HG02973 (cell line): ENCODE results near the gene PRR12.

Source experiments
- ATAC-seq: cut with Tn5 transposase; IDR thresholded peaks from one replicate; pipeline ENCODE4 v1.9.1; 2021; ENCODE audit warnings: moderate library complexity; ENCODE audit not compliant: unreplicated experiment

Gene PRR12

DNA sequence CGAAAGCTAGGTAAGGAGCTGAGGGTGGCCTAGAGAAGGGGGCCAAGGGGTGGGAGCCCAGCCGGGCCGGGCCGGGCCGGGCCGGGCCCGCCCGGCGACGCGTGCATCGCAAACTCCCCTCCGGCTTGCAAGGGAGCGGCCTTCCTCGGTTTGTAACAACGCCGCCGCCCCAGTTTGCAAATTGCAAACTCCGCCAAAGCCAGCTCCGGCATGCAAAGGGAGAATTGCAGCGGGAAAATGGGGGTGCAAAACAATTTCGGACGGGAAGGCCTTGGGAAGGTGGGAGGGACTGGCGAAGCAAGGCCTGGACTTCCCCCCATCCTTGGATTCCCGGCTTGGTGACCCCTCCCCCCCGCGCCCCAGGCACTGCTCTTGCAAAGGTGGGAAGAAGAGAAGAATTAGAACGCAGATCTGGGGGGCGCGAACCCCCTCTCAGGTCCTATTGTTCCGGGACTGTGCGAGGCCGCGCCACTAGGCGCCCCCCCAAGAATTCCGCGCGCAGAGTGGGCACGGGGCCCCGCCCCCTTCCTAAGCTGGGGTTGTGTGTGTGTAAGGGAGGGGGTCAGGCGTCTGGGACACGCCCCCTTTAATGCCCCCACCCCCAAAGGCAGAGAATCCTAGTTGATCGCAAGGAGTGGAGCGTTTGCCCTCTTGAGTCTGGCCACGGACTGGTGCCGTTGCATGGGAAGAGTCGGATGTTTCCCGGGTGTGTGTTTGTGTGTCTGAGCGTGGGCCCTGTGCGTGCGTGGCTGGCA, 926 bp downstream of the PRR12 start:
- ATAC-seq = no peak

DNA sequence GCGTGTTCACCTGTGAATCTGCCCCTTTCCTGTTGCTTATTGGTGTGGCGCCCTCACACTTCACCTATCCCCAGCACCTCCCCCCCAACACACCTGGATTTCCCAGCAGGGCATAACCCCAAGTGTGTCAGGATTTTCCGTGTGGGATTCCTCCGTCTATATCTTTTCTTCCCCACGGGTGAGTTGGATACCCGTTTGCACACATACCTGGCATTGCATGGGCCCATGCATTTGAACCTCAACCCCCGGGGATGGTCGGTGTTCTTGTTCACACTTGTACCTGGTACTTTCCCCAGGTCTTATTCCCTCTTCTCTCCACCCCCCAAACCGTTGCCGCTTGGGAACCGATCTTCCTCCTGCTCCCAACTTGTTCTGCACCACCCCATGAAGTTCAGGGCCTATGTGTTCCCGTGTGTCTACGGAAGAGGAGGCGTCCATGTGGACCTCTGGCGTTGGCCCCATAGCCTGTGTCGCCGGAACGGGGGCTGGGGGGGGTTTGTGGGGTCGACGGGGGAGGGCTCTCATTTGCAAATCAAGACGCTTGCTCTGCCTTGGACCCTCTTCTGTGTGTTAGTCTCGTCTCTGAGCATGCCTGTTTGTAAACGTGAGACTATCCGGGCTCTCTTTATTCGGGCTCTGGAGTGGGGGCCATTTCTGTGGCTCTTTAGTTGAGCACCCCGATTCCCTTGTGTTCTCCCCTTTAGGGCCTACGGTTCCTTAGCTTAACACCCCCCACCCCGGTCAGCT, 1.7 kb downstream of the PRR12 start:
- no peak for ATAC-seq

DNA sequence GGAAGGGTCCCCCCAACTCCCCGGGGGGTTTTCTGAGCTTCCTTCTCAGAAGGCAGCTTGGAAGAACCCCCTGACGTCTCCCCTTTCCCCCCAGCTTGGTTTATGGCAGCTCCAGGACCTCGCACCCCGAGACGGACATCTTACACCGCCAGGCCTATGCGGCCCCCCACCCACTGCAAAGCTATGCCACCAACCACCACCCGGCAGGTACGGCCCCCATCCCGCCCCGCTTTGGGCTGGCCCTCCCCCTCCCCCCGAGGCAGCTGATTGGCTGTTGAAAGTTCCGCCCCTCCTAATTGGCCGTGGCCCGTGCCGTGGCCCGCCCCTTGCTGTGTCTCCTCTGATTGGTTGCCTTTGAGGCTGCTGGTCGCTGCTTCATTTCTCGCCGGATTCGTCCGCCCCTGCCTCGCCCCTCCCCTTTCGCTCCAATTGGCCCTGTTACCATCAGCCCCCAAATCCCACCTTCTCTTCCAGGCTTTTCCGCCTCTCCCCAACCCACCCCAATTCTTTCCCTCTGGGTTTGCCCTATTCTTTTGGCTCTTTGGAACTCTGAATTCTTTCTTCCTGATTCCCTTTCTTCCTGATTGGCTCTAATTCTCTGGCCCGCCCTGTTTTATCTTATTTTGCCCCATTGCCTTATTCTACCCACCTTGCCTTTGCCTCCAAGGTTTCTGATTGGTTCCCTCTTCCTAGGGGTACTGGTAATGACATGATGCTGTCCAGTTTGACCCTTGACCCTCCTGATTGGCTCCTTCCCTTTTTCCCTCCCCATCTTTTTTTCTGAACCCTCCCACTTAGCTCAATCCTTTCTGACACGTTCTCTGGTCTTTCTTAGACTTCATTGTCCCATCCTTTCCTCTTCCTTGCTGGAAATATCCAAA, 2.5 kb downstream of the PRR12 start:
- ATAC-seq = no peak

DNA sequence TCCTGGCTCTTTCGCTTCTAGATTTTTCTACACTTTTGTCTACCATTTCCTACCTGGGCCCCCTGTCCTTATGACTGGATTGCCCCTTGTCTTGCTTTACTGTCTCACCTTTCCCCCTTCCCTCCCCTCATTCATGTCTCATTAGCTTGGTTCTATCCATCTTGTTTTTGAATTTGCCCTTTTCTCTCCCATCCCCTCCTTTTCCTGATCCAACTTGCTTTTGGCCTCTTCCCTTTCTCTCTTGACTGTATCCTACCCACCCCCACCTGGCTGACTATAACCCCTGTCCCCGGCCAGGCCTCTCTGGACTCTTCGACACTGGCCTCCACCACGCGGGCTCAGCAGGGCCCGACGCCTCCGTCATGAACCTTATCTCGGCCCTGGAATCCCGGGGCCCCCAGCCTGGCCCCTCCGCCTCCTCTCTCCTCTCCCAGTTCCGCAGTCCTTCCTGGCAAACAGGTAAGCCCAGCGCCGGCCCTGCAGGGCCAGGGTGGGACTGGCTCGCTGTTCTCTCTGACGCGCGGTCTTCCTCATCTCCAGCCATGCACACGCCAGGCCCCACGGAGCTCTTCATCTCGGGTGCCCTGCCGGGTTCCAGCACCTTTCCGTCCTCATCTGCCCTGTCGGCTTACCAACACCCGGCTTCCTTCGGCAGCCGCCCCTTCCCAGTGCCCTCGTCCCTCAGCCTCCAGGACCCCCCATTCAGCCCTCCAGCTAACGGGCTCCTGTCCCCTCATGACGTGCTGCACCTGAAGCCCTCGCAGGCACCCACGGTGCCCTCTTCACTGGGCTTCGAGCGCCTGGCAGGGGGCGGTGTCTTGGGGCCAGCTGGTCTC, 3.4 kb downstream of the PRR12 start:
- ATAC-seq = no peak

DNA sequence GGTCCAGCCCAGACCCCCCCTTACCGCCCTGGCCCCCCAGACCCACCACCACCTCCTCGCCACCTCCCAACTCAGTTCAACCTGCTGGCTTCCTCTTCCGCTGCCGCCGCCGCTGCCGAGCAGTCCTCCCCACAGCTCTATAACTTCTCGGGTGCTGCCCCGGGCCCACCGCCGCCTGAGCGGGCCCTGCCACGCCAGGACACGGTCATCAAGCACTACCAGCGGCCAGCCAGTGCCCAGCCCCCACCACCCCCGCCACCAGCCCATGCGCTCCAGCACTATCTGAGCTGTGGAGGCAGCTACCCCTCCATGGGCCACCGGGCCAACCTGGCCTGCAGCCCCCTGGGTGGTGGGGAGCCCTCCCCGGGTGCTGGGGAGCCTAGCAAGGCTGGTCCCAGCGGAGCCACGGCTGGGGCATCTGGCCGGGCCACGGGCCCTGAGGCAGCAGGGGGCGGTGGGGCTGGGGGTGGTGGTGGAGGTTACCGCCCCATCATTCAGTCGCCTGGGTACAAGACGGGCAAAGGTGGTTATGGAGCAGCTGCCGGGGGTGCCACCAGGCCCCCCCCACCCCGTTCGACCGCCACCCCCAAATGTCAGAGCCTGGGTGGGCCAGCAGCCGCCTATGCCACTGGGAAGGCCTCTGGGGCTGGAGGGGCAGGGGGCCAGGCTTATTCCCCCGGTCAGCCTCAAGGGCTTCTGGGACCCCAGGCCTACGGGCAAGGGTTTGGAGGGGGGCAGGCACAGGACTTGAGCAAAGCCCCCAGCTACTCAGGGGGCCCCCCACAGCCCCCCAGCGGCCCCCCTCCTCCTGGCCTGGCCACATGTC, 4.2 kb downstream of the PRR12 start:
- no peak for ATAC-seq

DNA sequence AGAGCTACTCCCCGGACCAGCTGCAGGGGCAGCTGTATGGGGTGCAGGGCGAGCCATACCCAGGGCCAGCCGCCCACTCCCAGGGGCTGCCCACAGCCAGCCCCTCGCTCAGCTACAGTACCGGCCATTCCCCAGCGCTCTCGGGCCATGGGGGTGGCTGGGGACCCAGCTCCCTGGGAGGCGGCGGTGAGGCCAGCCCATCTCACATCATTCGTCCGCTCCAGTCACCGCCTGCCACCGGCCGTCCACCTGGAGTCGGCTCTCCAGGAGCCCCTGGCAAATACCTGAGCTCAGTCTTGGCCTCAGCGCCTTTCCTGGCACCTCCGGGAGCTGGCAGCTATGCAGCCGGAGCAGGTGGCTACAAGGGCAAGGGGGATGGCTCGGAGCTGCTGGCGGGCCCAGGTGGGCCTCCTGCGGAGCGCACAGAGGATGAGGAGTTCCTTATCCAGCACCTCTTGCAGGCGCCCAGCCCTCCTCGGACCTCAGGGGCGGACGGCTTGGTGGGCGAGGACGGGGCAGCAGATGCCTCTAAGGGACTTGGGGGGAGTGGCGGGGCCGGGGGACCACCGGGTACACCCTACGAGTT, 4.9 kb downstream of the PRR12 start:
- no peak for ATAC-seq

DNA sequence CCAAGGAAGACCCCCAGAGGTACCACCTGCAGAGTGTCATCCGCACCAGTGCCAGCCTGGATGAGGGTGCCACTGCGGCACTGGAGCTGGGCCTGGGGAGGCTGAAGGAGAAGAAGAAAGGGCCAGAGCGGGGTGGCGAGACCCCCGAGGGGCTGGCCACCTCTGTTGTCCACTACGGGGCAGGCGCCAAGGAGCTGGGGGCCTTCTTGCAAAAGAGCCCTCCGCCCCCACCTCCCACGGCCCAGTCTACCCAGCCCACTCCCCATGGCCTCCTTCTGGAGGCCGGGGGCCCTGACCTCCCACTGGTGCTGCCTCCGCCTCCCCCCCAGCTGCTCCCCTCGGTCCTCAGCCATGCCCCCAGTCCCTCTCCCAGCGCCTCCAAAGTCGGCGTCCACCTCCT, 5.4 kb downstream of the PRR12 start:
- ATAC-seq = no peak

DNA sequence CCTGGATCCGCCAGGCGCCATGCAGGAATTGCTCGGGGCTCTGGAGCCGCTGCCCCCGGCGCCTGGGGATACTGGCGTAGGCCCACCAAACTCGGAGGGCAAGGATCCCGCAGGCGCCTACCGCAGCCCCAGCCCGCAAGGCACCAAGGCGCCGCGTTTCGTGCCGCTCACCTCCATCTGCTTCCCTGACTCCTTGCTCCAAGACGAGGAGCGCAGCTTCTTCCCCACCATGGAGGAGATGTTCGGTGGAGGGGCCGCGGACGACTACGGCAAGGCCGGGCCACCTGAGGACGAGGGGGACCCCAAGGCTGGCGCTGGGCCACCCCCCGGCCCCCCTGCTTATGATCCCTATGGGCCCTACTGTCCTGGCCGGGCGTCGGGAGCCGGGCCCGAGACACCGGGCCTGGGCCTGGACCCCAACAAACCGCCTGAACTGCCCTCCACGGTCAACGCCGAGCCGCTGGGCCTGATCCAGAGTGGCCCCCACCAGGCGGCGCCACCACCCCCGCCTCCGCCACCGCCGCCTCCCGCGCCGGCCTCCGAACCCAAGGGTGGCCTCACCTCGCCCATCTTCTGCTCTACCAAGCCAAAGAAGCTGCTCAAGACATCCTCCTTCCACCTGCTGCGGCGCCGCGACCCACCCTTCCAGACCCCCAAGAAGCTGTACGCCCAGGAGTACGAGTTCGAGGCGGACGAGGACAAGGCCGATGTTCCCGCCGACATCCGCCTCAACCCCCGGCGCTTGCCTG, 6.1 kb downstream of the PRR12 start:
- no peak for ATAC-seq

DNA sequence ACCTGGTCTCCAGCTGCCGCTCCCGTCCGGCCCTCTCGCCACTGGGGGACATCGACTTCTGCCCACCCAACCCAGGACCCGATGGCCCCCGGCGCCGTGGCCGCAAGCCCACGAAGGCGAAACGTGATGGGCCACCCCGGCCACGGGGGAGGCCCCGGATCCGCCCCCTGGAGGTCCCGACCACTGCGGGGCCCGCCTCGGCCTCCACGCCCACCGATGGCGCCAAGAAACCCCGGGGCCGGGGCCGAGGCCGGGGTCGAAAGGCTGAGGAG, 6.7 kb downstream of the PRR12 start:
- no peak for ATAC-seq

DNA sequence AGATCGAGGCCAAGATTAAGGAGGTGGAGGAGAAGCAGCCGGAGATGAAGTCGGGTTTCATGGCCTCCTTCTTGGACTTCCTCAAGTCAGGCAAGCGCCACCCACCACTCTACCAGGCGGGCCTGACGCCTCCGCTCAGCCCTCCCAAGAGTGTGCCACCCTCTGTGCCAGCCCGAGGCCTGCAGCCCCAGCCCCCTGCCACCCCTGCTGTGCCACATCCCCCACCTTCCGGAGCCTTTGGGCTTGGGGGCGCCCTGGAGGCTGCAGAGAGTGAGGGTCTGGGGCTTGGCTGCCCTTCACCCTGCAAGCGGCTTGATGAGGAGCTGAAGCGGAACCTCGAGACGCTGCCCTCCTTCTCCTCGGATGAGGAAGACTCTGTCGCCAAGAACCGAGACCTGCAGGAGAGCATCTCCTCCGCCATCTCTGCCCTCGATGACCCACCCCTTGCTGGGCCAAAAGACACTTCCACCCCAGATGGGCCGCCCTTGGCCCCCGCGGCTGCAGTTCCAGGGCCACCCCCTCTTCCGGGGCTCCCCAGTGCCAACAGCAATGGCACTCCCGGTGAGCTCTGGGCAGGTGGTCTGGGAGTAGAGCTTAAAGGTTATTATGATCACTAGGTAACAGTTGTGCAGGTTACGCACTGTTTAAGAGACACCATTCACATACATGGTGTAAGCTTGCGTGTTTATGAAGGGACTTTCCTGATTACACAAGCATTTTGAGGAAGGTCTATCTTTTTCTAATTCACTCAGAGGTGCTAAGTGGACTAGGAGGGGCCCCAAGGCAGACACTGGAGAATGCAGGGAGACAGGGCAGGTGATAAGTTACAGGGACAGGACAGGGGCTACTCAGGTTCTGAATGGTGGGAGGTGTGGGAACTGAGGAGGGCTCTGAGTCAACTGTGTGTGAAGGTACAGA, 8.7 kb downstream of the PRR12 start:
- ATAC-seq = no peak

DNA sequence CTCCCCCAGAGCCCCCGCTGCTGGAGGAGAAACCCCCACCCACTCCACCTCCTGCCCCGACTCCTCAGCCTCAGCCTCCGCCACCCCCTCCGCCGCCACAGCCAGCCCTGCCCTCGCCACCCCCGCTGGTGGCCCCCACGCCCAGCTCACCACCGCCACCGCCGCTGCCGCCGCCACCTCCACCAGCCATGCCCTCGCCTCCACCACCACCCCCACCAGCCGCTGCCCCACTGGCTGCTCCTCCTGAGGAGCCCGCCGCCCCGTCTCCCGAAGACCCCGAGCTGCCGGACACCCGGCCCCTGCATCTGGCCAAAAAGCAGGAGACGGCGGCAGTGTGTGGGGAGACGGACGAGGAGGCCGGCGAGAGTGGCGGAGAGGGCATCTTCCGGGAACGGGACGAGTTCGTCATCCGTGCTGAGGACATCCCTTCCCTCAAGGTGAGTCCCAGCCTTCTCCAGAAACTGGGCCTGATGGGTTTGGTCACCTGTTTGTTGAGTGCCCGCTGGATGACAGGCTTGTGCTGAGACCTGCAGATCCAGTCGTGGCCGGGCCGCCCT, 10.6 kb downstream of the PRR12 start:
- ATAC-seq = no peak

DNA sequence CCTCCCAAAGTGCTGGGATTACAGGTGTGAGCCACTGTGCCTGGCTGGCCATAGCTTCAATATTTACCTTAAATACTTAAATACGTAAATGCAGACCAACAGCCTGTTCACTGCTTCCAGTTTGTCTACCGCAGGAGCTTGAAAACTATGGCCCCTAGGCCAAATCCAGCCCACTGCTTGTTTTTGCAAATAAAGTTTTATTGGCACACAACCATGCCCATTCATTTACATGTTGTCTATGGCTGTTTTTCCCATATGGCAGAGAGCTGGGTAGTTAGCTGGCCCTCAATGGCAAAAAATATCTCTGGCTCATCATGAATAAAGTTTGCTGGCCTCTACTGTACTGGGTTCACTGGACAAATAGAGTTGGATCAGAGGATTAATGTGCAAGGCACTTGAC, 11.8 kb downstream of the PRR12 start:
- no peak for ATAC-seq

DNA sequence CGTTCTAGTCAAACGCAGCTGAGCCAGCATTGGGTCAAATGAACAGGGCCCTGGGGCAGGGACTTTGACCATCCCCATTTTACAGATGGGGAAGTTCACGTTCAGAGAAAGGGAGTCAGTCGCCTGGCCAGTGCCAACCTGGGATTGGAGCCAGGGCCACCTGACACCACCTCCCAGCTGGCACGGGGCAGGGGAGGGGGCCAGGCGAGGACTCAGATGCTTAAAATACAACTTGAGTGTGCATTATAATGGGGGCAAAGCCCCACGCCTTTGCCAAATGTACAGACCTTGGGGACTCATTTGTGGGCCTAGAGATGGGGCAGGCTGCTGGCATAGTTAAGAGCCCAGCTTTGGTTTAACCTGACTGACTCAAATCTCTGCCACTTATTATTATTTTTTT, 14.6 kb downstream of the PRR12 start:
- no peak for ATAC-seq

DNA sequence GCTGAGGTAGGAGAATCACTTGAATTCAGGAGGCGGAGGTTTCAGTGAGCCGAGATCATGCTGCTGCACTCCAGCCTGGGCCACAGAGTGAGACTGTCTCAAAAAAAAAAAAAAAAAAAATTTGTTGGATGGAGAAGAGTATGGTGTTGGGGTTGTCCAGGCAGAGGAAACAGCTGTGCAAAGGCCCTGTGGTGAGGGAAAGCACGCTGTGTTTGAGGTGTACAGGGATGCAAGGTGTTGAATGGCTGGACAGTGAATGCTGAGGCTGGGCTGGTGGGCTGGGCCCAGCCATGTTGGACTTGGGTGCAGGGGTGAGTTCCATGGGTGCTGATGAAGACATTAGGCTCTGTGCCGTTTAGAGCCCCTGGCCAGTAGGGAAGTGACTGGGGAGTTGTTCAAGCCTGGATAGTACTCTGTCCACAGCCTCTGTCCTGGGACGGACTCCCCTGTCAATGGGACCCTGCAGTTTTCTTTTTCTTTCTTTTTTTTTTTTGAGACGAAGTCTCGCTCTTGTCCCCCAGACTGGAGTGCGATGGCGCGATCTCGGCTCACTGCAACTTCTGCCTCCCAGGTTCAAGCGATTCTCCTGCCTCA, 18.6 kb downstream of the PRR12 start:
- ATAC-seq = no peak

DNA sequence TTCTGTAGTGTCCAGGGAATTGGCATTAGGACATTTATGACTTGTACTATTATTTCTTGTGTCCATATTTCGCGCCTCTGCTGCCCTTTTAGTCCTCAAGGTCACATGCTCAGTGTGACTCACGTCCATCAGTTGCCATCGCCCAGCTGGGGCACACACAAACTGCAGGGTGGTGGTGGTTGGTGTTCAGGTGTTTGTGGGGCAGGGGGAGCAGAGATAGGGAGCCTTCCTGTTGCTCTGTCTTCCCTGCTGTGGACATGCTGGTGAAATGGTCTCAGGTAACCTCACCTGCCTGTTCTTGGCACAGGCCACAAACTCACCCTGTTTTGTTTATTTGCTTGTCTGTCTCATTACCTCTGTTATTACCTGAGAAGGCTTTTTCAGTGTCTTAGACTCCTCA, 22.4 kb downstream of the PRR12 start:
- ATAC-seq = no peak

DNA sequence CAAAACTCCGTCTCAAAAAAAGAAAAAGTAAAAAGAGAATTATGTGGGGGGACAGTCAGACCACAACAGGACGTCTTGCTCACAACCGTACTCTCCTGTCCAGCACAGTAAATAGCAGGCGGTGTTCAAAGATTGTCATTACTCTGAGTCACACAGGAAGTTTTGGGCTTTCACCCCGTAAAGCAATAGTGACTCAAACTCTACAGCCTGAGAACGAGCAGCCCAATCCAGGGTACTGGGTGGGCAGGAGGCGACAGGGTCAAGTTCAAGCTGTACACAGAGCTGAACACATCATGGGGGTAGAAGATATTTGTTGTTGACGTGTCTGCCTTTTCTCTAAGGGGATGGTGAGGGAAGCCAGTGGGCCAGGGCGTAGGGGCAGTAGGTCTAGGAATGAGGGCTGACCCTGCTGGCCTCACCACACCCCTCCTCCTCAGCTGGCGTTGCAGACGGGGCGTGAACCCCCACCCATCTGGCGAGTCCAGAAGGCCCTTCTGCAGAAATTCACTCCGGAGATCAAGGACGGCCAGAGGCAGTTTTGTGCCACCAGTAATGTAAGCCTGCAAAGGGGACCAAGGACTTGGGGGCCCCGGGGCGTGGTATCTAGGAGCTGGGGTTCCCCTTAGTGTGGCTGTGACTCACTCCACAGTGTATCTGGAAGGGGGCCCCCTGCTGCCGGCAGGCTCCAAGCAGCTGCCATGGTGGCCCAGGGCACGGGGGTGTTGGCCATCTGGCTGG, 23.3 kb downstream of the PRR12 start:
- ATAC-seq = no peak

DNA sequence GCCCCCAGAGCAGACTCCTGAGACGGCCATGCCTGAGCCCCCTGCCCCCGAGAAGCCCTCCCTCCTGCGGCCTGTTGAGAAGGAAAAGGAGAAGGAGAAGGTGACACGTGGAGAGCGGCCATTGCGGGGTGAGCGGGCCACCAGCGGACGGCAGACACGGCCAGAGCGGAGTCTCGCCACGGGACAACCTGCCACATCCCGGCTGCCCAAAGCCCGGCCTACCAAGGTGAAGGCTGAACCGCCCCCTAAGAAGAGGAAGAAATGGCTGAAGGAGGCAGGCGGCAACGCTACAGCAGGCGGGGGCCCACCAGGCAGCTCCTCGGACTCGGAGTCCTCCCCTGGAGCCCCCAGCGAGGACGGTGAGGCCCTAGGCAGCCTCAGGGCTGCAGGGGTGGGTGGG, 24.9 kb downstream of the PRR12 start:
- no peak for ATAC-seq
